Right lobe of liver (tissue), 6 donors: ENCODE measurements around the gene DUSP28. TPM values are rescaled to one million over a fixed set of nuclear protein-coding genes. Genes with fewer than 3 reads are reported as not detected.
A peak's percentile ranks its signal among the peaks of the same experiment; 100 is the strongest.

ENCODE experiments used
- ATAC-seq, 4 donors: fragments of 200-7000 bp; cut with Tn5 transposase; one replicate each; pipeline ENCODE4 v1.9.1; 2020; ENCODE audit warnings: mild to moderate bottlenecking in 4 of 4, moderate library complexity in 4 of 4
- DNase-seq, 3 donors: peaks; one replicate each; pipeline ENCODE4 v3.0.0-alpha.2; 2020
- H3K27ac ChIP-seq, 3 donors: fragments of 200-600 bp; one replicate each; pipeline ENCODE4 v1.8.0; 2022
- H3K27me3 ChIP-seq, 2 donors: fragments of 200-600 bp; one replicate each; pipeline ENCODE4 v1.8.0; 2022
- H3K36me3 ChIP-seq, 4 donors: fragments of 200-600 bp; sonication (generic) in 1 of 4; one replicate each; pipeline versions ENCODE4 v1.5.1 to v1.8.0; 2017 to 2022; ENCODE audit warnings: control low read depth in 1 of 4
- H3K4me1 ChIP-seq, 4 donors: fragments of 200-600 bp; sonication (generic) in 1 of 4; one replicate each; pipeline versions ENCODE4 v1.5.1 to v1.8.0; 2017 to 2022; ENCODE audit warnings: control low read depth in 1 of 4
- H3K4me3 ChIP-seq, 3 donors: fragments of 200-600 bp; one replicate each; pipeline ENCODE4 v1.8.0; 2022
- H3K9me3 ChIP-seq, 4 donors: fragments of 200-600 bp; sonication (generic) in 1 of 4; one replicate each; pipeline versions ENCODE4 v1.5.1 to v1.8.0; 2017 to 2022; ENCODE audit warnings: control low read depth in 1 of 4
- CTCF ChIP-seq, 4 donors: fragments of 200-600 bp in 3 of 4; fragments of 450-650 bp in 1 of 4; IDR thresholded peaks; one replicate each; pipeline versions ENCODE4 v1.5.1 to v1.8.0; 2016 to 2022; ENCODE audit warnings: antibody characterized with exemption in 4 of 4, mild to moderate bottlenecking in 2 of 4
- POLR2A ChIP-seq: fragments of 450-650 bp; IDR thresholded peaks from one replicate; pipeline ENCODE4 v1.6.1; 2017; ENCODE audit warnings: antibody characterized with exemption, mild to moderate bottlenecking
- WGBS: methylation state at CpG from one replicate; pipeline ENCODE4 v1.1.6; 2018; ENCODE audit warnings: low coverage, low lambda C conversion rate; ENCODE audit not compliant: insufficient coverage; ENCODE audit errors: missing lambda C conversion rate; 5-methylcytosine and 5-hydroxymethylcytosine counted together
- intact Hi-C, 2 donors: fragments of 100-400 bp; cut with DNase I; formaldehyde crosslinking; loops; one replicate each; pipeline versions ENCODE4 v1.11.2 to v1.14.1; 2022
- total RNA-seq, 6 experiments: library from RNA; depleted of rRNA in 2 of 6; stranded (reverse); fragments of >200 nt in 2 of 6; fragmentation: NEBNext Ultra II Directional in 3 of 6; extraction: Animal tissue kit (Norgen Biotek cat#: 25700) in 3 of 6; gene quantifications; one replicate each; pipeline versions ENCODE4 v1.1.0 to v1.2.4, GENCODE V29; 2016 to 2023
- donor health status: DM: no; HTN: yes; CAD: no.
- donor health status: DM: no; HTN: no; CAD: no.
- donor health status: DM: no; HTN: no; CAD: no.
- donor health status: DM: no; HTN: yes; CAD: no.
- donor health status: DM: no; HTN: yes; CAD: no.

Gene DUSP28
- total RNA-seq, 6 experiments from 2014 or later, result 1.3 to 3.5 (median 2.1) TPM

- no peaks in the 10 kb centered on the region for H3K9me3 ChIP-seq
- DNase-seq, result peak in 2 of 3 donors; percentile 18 to 50
- intact Hi-C loops, result no loop called here
- peaks cover 0 to 29% (median 3%) of the 10 kb centered on the region in 4 donors for H3K36me3 ChIP-seq
- no peaks in the 10 kb centered on the region for H3K27me3 ChIP-seq
- no peak overlapping the region for H3K27ac ChIP-seq
- no peak for ATAC-seq
- 92% methylated on average over 2 of the region's 37 CpGs for WGBS
- no peak overlapping the region for H3K4me3 ChIP-seq
- H3K4me1 ChIP-seq, result peaks cover 0 to 19% (median 3%) of the 10 kb centered on the region in 4 donors
- no peak for TF ChIP-seq POLR2A
- TF ChIP-seq CTCF (IDR thresholded peaks at IDR 0.05), result no peak
Observed at GRCh38 chr2:240573516-240574385, 13.6 kb downstream of the DUSP28 start.

GRCh38 chr2:240574386-240575100 lies 14.4 kb downstream of the DUSP28 start:
- no peaks in the 10 kb centered on the region for H3K27me3 ChIP-seq
- no peaks in the 10 kb centered on the region for H3K9me3 ChIP-seq
- peaks cover 0 to 29% (median 3%) of the 10 kb centered on the region in 4 donors for H3K36me3 ChIP-seq
- intact Hi-C loops, result no loop called here
- DNase-seq (peak in 2 of 3 donors; percentile 22 to 54), ATAC-seq (no peak)
- no peak for TF ChIP-seq POLR2A
- no peak for TF ChIP-seq CTCF (IDR thresholded peaks at IDR 0.05)
- H3K4me3 ChIP-seq, result no peak overlapping the region
- peaks cover 0 to 20% (median 5%) of the 10 kb centered on the region in 4 donors for H3K4me1 ChIP-seq
- 84% methylated on average over 5 of the region's 21 CpGs for WGBS
- no peak overlapping the region for H3K27ac ChIP-seq

- peaks cover 0 to 21% (median 7%) of the 10 kb centered on the region in 4 donors for H3K4me1 ChIP-seq
- no peak overlapping the region for H3K4me3 ChIP-seq
- intact Hi-C loops, result no loop called here
- 40% methylated on average over 2 of the region's 23 CpGs for WGBS
- TF ChIP-seq POLR2A (no peak), CTCF (IDR thresholded peaks at IDR 0.05) (no peak)
- H3K9me3 ChIP-seq, result no peaks in the 10 kb centered on the region
- peaks cover 0 to 29% (median 3%) of the 10 kb centered on the region in 4 donors for H3K36me3 ChIP-seq
- DNase-seq (peak in 2 of 3 donors; percentile 19 to 50), ATAC-seq (no peak)
- H3K27me3 ChIP-seq, result no peaks in the 10 kb centered on the region
- H3K27ac ChIP-seq, result no peak overlapping the region
Observed at GRCh38 chr2:240575101-240575965, 15.2 kb downstream of the DUSP28 start.

GRCh38 chr2:240576036-240576435 lies 15.9 kb downstream of the DUSP28 start:
- H3K27me3 ChIP-seq, result no peaks in the 10 kb centered on the region
- DNase-seq (no peak), ATAC-seq (no peak)
- no peak overlapping the region for H3K4me3 ChIP-seq
- H3K36me3 ChIP-seq, result peaks cover 0 to 29% (median 3%) of the 10 kb centered on the region in 4 donors
- intact Hi-C loops, result no loop called here
- H3K9me3 ChIP-seq, result no peaks in the 10 kb centered on the region
- H3K4me1 ChIP-seq, result peaks cover 0 to 23% (median 11%) of the 10 kb centered on the region in 4 donors
- 100% methylated on average over 1 of the region's 6 CpGs for WGBS
- no peak overlapping the region for H3K27ac ChIP-seq
- TF ChIP-seq POLR2A, result no peak
